ENCODE results near the gene ABHD8. TPM values are rescaled to one million over a fixed set of nuclear protein-coding genes. Genes with fewer than 3 reads are reported as not detected.

The ABHD8 gene
- total and polyA plus RNA-seq, 2 donors from 2014 or later = 9.6 to 20.0 TPM

GRCh38 chr19:17351815-17352435 lies 48.7 kb upstream of the ABHD8 start:
- Histone ChIP-seq H3K9ac (ENCODE audit: low read length in 3 of 3) (no peak overlapping the region), H3K9me3 (ENCODE audit: control insufficient read depth in 2 of 3, insufficient read depth in 1 of 3, low read length in 3 of 3) (no peaks in the 10 kb centered on the region), H3K27me3 (ENCODE audit: control insufficient read depth, insufficient read depth, low read length) (no peaks in the 10 kb centered on the region), H3K27ac (ENCODE audit: low read depth in 2 of 2, low read length in 2 of 2) (no peak overlapping the region), H3K4me1 (ENCODE audit: control insufficient read depth in 2 of 3, insufficient read depth in 2 of 3, low read depth in 1 of 3, low read length in 3 of 3) (peaks cover 0 to 7% (median 0%) of the 10 kb centered on the region in 3 donors), H3K36me3 (ENCODE audit: control insufficient read depth in 2 of 3, insufficient read depth in 3 of 3, low read length in 3 of 3) (no peaks in the 10 kb centered on the region), H3K4me3 (ENCODE audit: low read length in 3 of 3) (no peak overlapping the region)
- intact Hi-C loops (cut with DNase I) = no loop called here
- DNase-seq (no peak), FAIRE-seq (no peak)
- TF ChIP-seq CTCF (IDR thresholded peaks at IDR 0.05; ENCODE audit: borderline replicate concordance, extremely low read depth, insufficient read depth) = no peak

DNA sequence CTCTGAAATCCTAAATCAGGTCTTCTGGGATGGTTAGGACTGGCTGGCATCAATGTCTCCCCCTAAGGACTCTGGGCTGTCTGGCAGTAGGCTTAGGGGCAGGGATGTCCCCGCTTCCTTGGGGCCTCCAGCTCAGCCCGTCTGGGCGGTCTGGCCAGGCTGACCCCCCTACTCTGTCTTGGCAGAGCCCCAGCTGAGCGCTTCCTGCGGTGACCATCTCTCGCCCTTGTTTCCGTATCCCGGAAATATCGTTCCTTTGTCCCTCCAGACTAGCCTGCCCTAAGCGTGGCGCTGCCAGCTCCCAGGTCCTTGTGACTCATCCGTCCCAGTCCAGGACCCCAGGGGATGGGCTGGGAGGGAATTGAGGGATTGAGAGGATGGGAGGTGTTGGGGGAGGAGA lies 45.5 kb upstream of the ABHD8 start:
- TF ChIP-seq CTCF (IDR thresholded peaks at IDR 0.05; ENCODE audit: borderline replicate concordance, extremely low read depth, insufficient read depth) = no peak
- peak overlapping the region in 1 of 3 donors; percentile 17 for H3K4me3 ChIP-seq (ENCODE audit: low read length in 3 of 3)
- no peak for FAIRE-seq
- no peak overlapping the region for H3K9ac ChIP-seq (ENCODE audit: low read length in 3 of 3)
- peaks cover 0 to 7% (median 0%) of the 10 kb centered on the region in 3 donors for H3K4me1 ChIP-seq (ENCODE audit: control insufficient read depth in 2 of 3, insufficient read depth in 2 of 3, low read depth in 1 of 3, low read length in 3 of 3)
- peak; percentile 60 to 93 (median 78) for DNase-seq
- no peaks in the 10 kb centered on the region for H3K9me3 ChIP-seq (ENCODE audit: control insufficient read depth in 2 of 3, insufficient read depth in 1 of 3, low read length in 3 of 3)
- intact Hi-C loops (cut with DNase I) = no loop called here
- no peaks in the 10 kb centered on the region for H3K36me3 ChIP-seq (ENCODE audit: control insufficient read depth in 2 of 3, insufficient read depth in 3 of 3, low read length in 3 of 3)
- peak overlapping the region; percentile 38 to 72 for H3K27ac ChIP-seq (ENCODE audit: low read depth in 2 of 2, low read length in 2 of 2)
- H3K27me3 ChIP-seq (ENCODE audit: control insufficient read depth, insufficient read depth, low read length) = no peaks in the 10 kb centered on the region

GRCh38 chr19:17347877-17348276 lies 44.7 kb upstream of the ABHD8 start:
- no peak for TF ChIP-seq CTCF (IDR thresholded peaks at IDR 0.05; ENCODE audit: borderline replicate concordance, extremely low read depth, insufficient read depth)
- DNase-seq (no peak), FAIRE-seq (no peak)
- intact Hi-C loops (cut with DNase I) = no loop called here
- peak overlapping the region; percentile 51 to 54 for H3K27ac ChIP-seq (ENCODE audit: low read depth in 2 of 2, low read length in 2 of 2)
- H3K4me3 ChIP-seq (ENCODE audit: low read length in 3 of 3) = no peak overlapping the region
- H3K9ac ChIP-seq (ENCODE audit: low read length in 3 of 3) = no peak overlapping the region
- no peaks in the 10 kb centered on the region for H3K36me3 ChIP-seq (ENCODE audit: control insufficient read depth in 2 of 3, insufficient read depth in 3 of 3, low read length in 3 of 3)
- H3K27me3 ChIP-seq (ENCODE audit: control insufficient read depth, insufficient read depth, low read length) = no peaks in the 10 kb centered on the region
- H3K4me1 ChIP-seq (ENCODE audit: control insufficient read depth in 2 of 3, insufficient read depth in 2 of 3, low read depth in 1 of 3, low read length in 3 of 3) = peaks cover 0 to 7% (median 0%) of the 10 kb centered on the region in 3 donors
- no peaks in the 10 kb centered on the region for H3K9me3 ChIP-seq (ENCODE audit: control insufficient read depth in 2 of 3, insufficient read depth in 1 of 3, low read length in 3 of 3)

All from kidney (tissue), 14 donors.